ENCODE measurements around the gene SVIL. TPM values are rescaled to one million over a fixed set of nuclear protein-coding genes. Genes with fewer than 3 reads are reported as not detected.

Gene SVIL
- total RNA-seq, 1 experiment from 2014 or later: 15.3 TPM

- no peak overlapping the region for H4K91ac ChIP-seq (ENCODE audit: insufficient read length, low read depth, low read length)
- H2AK5ac ChIP-seq (ENCODE audit: insufficient read length, low read length): no peak overlapping the region
- H3K27ac ChIP-seq (ENCODE audit: insufficient read length, low read depth, low read length): no peak overlapping the region
- H3K9ac ChIP-seq (ENCODE audit: extremely low read depth, insufficient read length, low read length): no peak overlapping the region
- no peaks in the 10 kb centered on the region for H3K23me2 ChIP-seq (ENCODE audit: insufficient read length, low read depth, low read length, poor library complexity, severe bottlenecking)
- peaks cover 25 to 27% of the 10 kb centered on the region in 2 experiments for H3K9me3 Mint-ChIP-seq
- no peak for TF ChIP-seq CTCF (conservative IDR thresholded peaks at IDR 0.05)
- no peak overlapping the region for H4K5ac ChIP-seq (ENCODE audit: insufficient read length, low read depth, low read length)
- H2BK12ac ChIP-seq (ENCODE audit: insufficient read length, low read depth, low read length): no peak overlapping the region
- no peak overlapping the region for H2BK15ac ChIP-seq (ENCODE audit: low read depth, low read length)
- no peak overlapping the region for H3K27ac Mint-ChIP-seq
- H3K36me3 Mint-ChIP-seq (ENCODE audit: insufficient read depth in 1 of 3, low read depth in 3 of 3): peaks cover 6 to 19% (median 17%) of the 10 kb centered on the region in 3 experiments; a peak in 6 of 7 replicates
- no peak overlapping the region for H3K4ac ChIP-seq (ENCODE audit: low read depth, low read length)
- H3K4me3 Mint-ChIP-seq: no peak overlapping the region
- H3T11ph ChIP-seq (ENCODE audit: low read length): no peak overlapping the region
- no peaks in the 10 kb centered on the region for H3K27me3 Mint-ChIP-seq (ENCODE audit: low read depth)
- H3K9me3 ChIP-seq (ENCODE audit: control insufficient read depth, low read depth, low read length): peaks cover 11% of the 10 kb centered on the region
- no peak overlapping the region for H3K56ac ChIP-seq (ENCODE audit: insufficient read length, low read depth, low read length)
- no peak overlapping the region for H3K23ac ChIP-seq (ENCODE audit: insufficient read length, low read depth, low read length)
- no peak overlapping the region for H3K4me2 ChIP-seq (ENCODE audit: insufficient read depth, insufficient read length, low read length)
- H3K4me1 Mint-ChIP-seq: no peaks in the 10 kb centered on the region
- no peaks in the 10 kb centered on the region for H3K79me2 ChIP-seq (ENCODE audit: insufficient read depth, low read length)
- no peak overlapping the region for H2BK5ac ChIP-seq (ENCODE audit: insufficient read length, low read length)
- no peaks in the 10 kb centered on the region for H3K27me3 ChIP-seq (ENCODE audit: insufficient read depth, low read length)
- no peaks in the 10 kb centered on the region for H3K4me1 ChIP-seq (ENCODE audit: insufficient read depth, low read length)
- H4K8ac ChIP-seq (replicated peaks; ENCODE audit: insufficient read length, low read depth, low read length): no peak overlapping the region
- DNase-seq: no peak
- no peak overlapping the region for H2AFZ ChIP-seq (ENCODE audit: low read length)
- no peaks in the 10 kb centered on the region for H4K20me1 ChIP-seq (ENCODE audit: control insufficient read depth, insufficient read depth, insufficient read length)
- H2BK20ac ChIP-seq (ENCODE audit: low read depth, low read length, poor library complexity, severe bottlenecking): no peak overlapping the region
- H3K14ac ChIP-seq (ENCODE audit: insufficient read depth, low read length): no peak overlapping the region
- no peak overlapping the region for H2BK120ac ChIP-seq (ENCODE audit: low read depth, low read length, poor library complexity, severe bottlenecking)
- WGBS (ENCODE audit: extremely low coverage, insufficient read length, low lambda C conversion rate): no CpG with 5 or more reads among the region's 3 CpGs
- no peaks in the 10 kb centered on the region for H3K79me1 ChIP-seq (ENCODE audit: insufficient read depth, low read depth, low read length, poor library complexity, severe bottlenecking)
- H3K18ac ChIP-seq (ENCODE audit: insufficient read length, low read depth, low read length): no peak overlapping the region
Measured at GRCh38 chr10:29412485-29412884, 222.3 kb downstream of the SVIL start.
